Large intestine (tissue), 3 donors: ENCODE measurements around the gene EVI2A. TPM values are rescaled to one million over a fixed set of nuclear protein-coding genes. Genes with fewer than 3 reads are reported as not detected.
"Not testable (repeated sequence)": the region's sequence is repeated elsewhere in the genome, so short reads cannot be mapped to it uniquely, and the experiment has no call there.

Source experiments
- DNase-seq, 2 donors: peaks; one replicate each; pipeline versions ENCODE4 v3.0.0 to v3.0.0-alpha.2; 2013
- H3K27ac ChIP-seq: one replicate; pipeline ENCODE4 v1.5.1; 2013; ENCODE audit warnings: low read length
- H3K27me3 ChIP-seq: 2 replicates; pipeline ENCODE4 v1.6.1; 2013; ENCODE audit warnings: low read length; ENCODE audit not compliant: control insufficient read depth, insufficient read depth
- H3K36me3 ChIP-seq: 2 replicates; pipeline ENCODE4 v1.6.1; 2013; ENCODE audit warnings: low read length; ENCODE audit not compliant: control insufficient read depth, insufficient read depth
- H3K4me1 ChIP-seq: one replicate; pipeline ENCODE4 v1.6.1; 2013; ENCODE audit warnings: low read length; ENCODE audit not compliant: control insufficient read depth, insufficient read depth
- H3K4me3 ChIP-seq: one replicate; pipeline ENCODE4 v1.5.1; 2013; ENCODE audit warnings: low read length
- H3K9me3 ChIP-seq: one replicate; pipeline ENCODE4 v1.6.1; 2013; ENCODE audit warnings: mild to moderate bottlenecking, low read depth, low read length, moderate library complexity; ENCODE audit not compliant: control insufficient read depth
- WGBS: methylation state at CpG from one replicate; pipeline ENCODE4 v1.1.5; 2013; ENCODE audit warnings: low lambda C conversion rate; ENCODE audit not compliant: insufficient coverage; 5-methylcytosine and 5-hydroxymethylcytosine counted together
- polyA plus RNA-seq: library from polyadenylated mRNA; unstranded; fragments of 120-200 nt; gene quantifications from one replicate; pipeline ENCODE4 v1.2.1, GENCODE V29; 2013

The EVI2A gene
- polyA plus RNA-seq, 1 donor: 3.8 TPM

GRCh38 chr17:31297090-31297489 lies 24.3 kb downstream of the EVI2A start, which contains the start of gene OMG:
Gene OMG (minus strand): TSS chr17:31297239. CDS start chr17:31296331, 908 bp downstream.
- WGBS: no CpG with 5 or more reads among the region's 7 CpGs
- no peak for DNase-seq
- Histone ChIP-seq H3K27ac (no peak within 1 kb of the TSS), H3K4me1 (no peaks in the 10 kb centered on the region), H3K4me3 (no peak within 1 kb of the TSS), H3K36me3 (peaks cover 2% of the 10 kb centered on the region), H3K9me3 (no peaks in the 10 kb centered on the region), H3K27me3 (no peaks in the 10 kb centered on the region)

DNA sequence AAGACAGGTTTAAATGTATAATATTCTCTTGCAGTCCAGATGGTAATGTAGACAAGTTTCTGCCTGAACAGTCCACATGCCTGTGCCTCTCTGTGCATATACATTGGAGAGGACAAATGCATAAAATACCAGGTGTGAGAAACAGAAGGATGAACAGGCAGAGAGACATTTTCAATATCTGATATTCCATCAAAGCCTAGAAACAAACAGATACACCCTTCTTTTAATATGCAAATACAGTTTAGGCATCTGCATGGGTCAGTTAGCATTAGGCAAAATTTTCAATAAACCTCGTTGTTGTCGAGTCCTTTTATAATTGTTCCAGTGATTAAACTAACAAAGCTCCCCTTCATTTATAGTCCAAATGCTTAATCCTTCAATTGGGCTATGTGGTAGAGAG lies 25.3 kb downstream of the EVI2A start:
- no peak overlapping the region for H3K27ac ChIP-seq
- H3K27me3 ChIP-seq: no peaks in the 10 kb centered on the region
- H3K4me1 ChIP-seq: no peaks in the 10 kb centered on the region

GRCh38 chr17:31295489-31295871 lies 25.9 kb downstream of the EVI2A start:
- Histone ChIP-seq H3K4me3 (no peak overlapping the region), H3K27me3 (no peaks in the 10 kb centered on the region), H3K4me1 (no peaks in the 10 kb centered on the region), H3K9me3 (no peaks in the 10 kb centered on the region), H3K36me3 (peaks cover 2% of the 10 kb centered on the region), H3K27ac (no peak overlapping the region)
- no peak for DNase-seq
- no CpG with 5 or more reads among the region's 1 CpG for WGBS

More for the DNA sequence above, 25.3 kb downstream of the EVI2A start:
- no peak overlapping the region for H3K4me3 ChIP-seq
- 100% methylated on average over 2 of the region's 2 CpGs for WGBS
- H3K9me3 ChIP-seq: no peaks in the 10 kb centered on the region
- peaks cover 2% of the 10 kb centered on the region for H3K36me3 ChIP-seq
- DNase-seq: no peak

- Histone ChIP-seq H3K4me3 (no peak overlapping the region), H3K27ac (no peak overlapping the region), H3K9me3 (no peaks in the 10 kb centered on the region), H3K4me1 (no peaks in the 10 kb centered on the region), H3K36me3 (peaks cover 2% of the 10 kb centered on the region), H3K27me3 (no peaks in the 10 kb centered on the region)
- DNase-seq: no peak
- WGBS: no CpG with 5 or more reads among the region's 3 CpGs
Observed at GRCh38 chr17:31294820-31295488, 26.5 kb downstream of the EVI2A start.

- DNase-seq: no peak
- Histone ChIP-seq H3K36me3 (peaks cover 2% of the 10 kb centered on the region), H3K4me1 (no peaks in the 10 kb centered on the region), H3K4me3 (no peak overlapping the region), H3K27me3 (no peaks in the 10 kb centered on the region), H3K27ac (no peak overlapping the region), H3K9me3 (no peaks in the 10 kb centered on the region)
- WGBS: 100% methylated on average over 3 of the region's 3 CpGs
Observed at GRCh38 chr17:31294231-31294630, 27.2 kb downstream of the EVI2A start.

GRCh38 chr17:31293581-31293980 lies 27.8 kb downstream of the EVI2A start:
- no peak for DNase-seq
- Histone ChIP-seq H3K4me3 (no peak overlapping the region), H3K9me3 (no peaks in the 10 kb centered on the region), H3K27me3 (no peaks in the 10 kb centered on the region), H3K36me3 (peaks cover 2% of the 10 kb centered on the region), H3K4me1 (no peaks in the 10 kb centered on the region), H3K27ac (no peak overlapping the region)
- 86% methylated on average over 1 of the region's 2 CpGs for WGBS

- no peaks in the 10 kb centered on the region for H3K9me3 ChIP-seq
- H3K27me3 ChIP-seq: no peaks in the 10 kb centered on the region
- no peaks in the 10 kb centered on the region for H3K36me3 ChIP-seq
- H3K27ac ChIP-seq: no peak overlapping the region
- no peak for DNase-seq
- H3K4me1 ChIP-seq: no peaks in the 10 kb centered on the region
- H3K4me3 ChIP-seq: no peak overlapping the region
Observed at GRCh38 chr17:31291820-31292219, 29.6 kb downstream of the EVI2A start.

DNA sequence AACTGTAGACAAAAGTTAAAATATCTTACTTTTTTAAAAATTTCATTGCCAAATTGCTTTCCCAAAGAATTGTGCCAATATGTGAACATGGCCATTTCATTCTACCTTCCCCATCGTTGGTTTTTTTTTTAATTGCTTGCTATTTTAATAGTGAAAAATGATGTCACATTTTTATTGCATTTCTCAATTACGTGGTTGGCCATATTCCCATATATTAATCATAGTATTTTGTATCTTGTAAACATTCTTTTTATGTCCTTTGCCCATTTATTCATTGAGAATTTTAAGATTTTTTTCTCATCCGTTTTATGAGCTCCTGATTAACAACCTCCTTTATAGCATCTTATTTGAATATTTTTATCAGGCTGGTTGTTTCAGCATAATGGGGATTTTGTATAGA lies 31.6 kb downstream of the EVI2A start:
- DNase-seq: no peak
- 81% methylated on average over 3 of the region's 3 CpGs for WGBS

GRCh38 chr17:31287932-31288331 lies 33.5 kb downstream of the EVI2A start:
- H3K4me1 ChIP-seq, H3K9me3 ChIP-seq, H3K4me3 ChIP-seq, DNase-seq, H3K36me3 ChIP-seq, H3K27me3 ChIP-seq, H3K27ac ChIP-seq: not testable (repeated sequence)
- no CpG with 5 or more reads among the region's 1 CpG for WGBS

More for the DNA sequence above, 31.6 kb downstream of the EVI2A start:
- no peaks in the 10 kb centered on the region for H3K9me3 ChIP-seq
- H3K4me1 ChIP-seq: no peaks in the 10 kb centered on the region
- H3K4me3 ChIP-seq: no peak overlapping the region
- no peaks in the 10 kb centered on the region for H3K27me3 ChIP-seq
- no peaks in the 10 kb centered on the region for H3K36me3 ChIP-seq
- no peak overlapping the region for H3K27ac ChIP-seq

DNA sequence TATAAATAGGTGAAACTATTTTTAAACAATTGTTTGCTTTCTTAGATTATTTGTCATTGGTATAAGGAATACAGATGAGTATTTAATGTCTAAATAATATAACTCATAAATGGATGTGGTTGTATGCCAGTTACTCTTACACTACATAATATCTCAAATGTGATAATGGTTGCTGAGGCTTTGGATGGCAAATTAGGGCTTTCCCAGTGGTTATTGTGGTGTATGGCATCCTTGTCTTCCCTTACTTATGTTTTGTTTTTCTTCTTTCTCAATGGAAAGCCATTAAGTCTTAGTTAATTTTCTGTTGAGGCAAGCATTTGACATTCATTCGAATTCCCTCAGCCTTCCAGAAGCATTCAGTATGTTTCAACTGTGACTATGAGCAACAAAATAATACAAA lies 34.8 kb downstream of the EVI2A start:
- no peak for DNase-seq
- Histone ChIP-seq H3K9me3 (no peaks in the 10 kb centered on the region), H3K27ac (no peak overlapping the region), H3K4me3 (no peak overlapping the region), H3K36me3 (peaks cover 6% of the 10 kb centered on the region), H3K4me1 (no peaks in the 10 kb centered on the region), H3K27me3 (no peaks in the 10 kb centered on the region)
- WGBS: 100% methylated on average over 1 of the region's 1 CpG

DNA sequence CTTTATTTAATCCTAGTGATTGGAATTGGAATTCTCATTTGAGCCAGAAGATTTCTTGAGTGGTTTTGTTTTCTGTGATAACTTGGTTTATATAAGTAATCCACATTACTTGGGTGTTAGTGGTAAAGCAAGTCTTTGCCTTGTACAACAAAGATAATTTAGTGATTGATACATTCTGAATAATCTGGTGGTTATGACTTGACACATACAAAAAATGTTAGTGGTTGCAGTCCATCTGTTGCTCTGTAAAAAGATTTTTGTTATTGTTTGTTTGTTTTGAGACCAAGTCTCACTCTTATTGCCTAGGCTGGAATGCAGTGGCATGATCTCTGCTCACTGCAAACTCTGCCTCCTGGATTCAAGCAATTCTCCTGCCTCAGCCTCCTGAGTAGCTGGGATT lies 37.6 kb downstream of the EVI2A start:
- H3K36me3 ChIP-seq: peaks cover 14% of the 10 kb centered on the region
- H3K9me3 ChIP-seq: no peaks in the 10 kb centered on the region
- no peaks in the 10 kb centered on the region for H3K27me3 ChIP-seq
- no peaks in the 10 kb centered on the region for H3K4me1 ChIP-seq
- H3K27ac ChIP-seq: no peak overlapping the region
- no peak overlapping the region for H3K4me3 ChIP-seq
- DNase-seq: no peak
